NCI-H146 (cell line): ENCODE measurements around the gene PPT2.
"Not testable (repeated sequence)": the region's sequence is repeated elsewhere in the genome, so short reads cannot be mapped to it uniquely, and the experiment has no call there.

Experiments used
- DNase-seq: peaks from one replicate; lab custom pipeline; 2025; lab: John Stamatoyannopoulos, UW

The PPT2 gene

GRCh38 chr6:32210191-32210601 lies 56.3 kb downstream of the PPT2 start:
- no peak for DNase-seq

GRCh38 chr6:32211432-32211831 lies 57.5 kb downstream of the PPT2 start:
- DNase-seq: not testable (repeated sequence)

GRCh38 chr6:32212076-32212760 lies 58.3 kb downstream of the PPT2 start:
- DNase-seq: no peak
